Esophagus muscularis mucosa (tissue), 3 donors: Measurements from ENCODE around the gene MDC1.
A peak's percentile ranks its signal among the peaks of the same experiment; 100 is the strongest.

ENCODE experiments used
- POLR2AphosphoS5 ChIP-seq, 2 donors: sonication (generic); formaldehyde crosslinking; IDR thresholded peaks; one replicate each; pipeline ENCODE4 v1.6.1; 2017; ENCODE audit warnings: antibody characterized with exemption in 2 of 2
- TF ChIP-seq, protein P1 (sequence below), 3 experiments: fragments of 200-600 bp in 2 of 3; fragments of 450-650 bp in 1 of 3; sonication (generic) in 2 of 3; IDR thresholded peaks; one replicate each; pipeline ENCODE4 v1.5.1; 2017 to 2019; ENCODE audit warnings: antibody characterized with exemption in 3 of 3, mild to moderate bottlenecking in 2 of 3, moderate library complexity in 1 of 3

DNA sequence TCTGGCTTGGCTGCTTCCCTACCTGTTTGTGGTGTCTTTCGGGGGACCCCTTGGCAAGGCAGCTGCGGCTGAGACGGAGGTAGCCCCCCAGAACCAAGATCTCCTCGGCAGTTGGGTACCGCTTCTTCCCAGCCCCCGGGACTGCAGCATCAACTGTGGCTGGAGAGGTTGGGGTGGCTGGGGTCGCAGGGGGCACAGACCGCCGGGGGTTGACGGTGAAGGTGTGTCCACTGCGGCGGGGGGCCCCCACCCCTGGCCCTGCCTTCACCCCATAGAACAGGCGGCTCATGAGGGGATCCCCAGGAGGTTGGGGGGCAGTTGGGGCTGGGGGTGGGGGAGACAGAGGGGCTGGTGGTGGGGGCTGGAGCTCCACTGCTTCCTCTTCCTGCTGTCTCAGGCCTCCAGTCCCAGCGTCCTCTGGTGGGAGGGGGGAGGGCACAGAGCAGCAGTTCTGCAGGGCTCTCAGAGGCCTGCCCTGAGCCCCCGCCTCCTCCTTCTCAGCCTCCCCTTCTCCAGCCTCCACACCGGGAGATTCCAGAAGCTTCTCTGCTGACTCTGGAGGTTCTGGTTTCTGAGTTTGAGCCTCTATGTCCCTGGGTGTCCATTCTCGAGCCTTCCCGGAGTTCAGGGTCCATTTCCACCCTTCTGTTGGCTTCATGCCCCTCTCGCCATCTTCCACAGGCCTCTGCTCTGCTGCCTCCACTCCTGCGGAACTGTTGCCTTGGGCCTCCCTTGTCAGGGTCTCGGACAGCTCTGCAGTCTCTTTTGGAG is 32.5 kb downstream of the MDC1 start:
- TF ChIP-seq, protein P1, sequence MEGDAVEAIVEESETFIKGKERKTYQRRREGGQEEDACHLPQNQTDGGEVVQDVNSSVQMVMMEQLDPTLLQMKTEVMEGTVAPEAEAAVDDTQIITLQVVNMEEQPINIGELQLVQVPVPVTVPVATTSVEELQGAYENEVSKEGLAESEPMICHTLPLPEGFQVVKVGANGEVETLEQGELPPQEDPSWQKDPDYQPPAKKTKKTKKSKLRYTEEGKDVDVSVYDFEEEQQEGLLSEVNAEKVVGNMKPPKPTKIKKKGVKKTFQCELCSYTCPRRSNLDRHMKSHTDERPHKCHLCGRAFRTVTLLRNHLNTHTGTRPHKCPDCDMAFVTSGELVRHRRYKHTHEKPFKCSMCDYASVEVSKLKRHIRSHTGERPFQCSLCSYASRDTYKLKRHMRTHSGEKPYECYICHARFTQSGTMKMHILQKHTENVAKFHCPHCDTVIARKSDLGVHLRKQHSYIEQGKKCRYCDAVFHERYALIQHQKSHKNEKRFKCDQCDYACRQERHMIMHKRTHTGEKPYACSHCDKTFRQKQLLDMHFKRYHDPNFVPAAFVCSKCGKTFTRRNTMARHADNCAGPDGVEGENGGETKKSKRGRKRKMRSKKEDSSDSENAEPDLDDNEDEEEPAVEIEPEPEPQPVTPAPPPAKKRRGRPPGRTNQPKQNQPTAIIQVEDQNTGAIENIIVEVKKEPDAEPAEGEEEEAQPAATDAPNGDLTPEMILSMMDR (IDR thresholded peaks at IDR 0.05): no peak
- TF ChIP-seq POLR2AphosphoS5 (IDR thresholded peaks at IDR 0.05): peak in 1 of 2 donors; percentile 19
